ENCODE measurements around the gene CAND2.
"Not testable (repeated sequence)": the region's sequence is repeated elsewhere in the genome, so short reads cannot be mapped to it uniquely, and the experiment has no call there.

Gene CAND2

DNA sequence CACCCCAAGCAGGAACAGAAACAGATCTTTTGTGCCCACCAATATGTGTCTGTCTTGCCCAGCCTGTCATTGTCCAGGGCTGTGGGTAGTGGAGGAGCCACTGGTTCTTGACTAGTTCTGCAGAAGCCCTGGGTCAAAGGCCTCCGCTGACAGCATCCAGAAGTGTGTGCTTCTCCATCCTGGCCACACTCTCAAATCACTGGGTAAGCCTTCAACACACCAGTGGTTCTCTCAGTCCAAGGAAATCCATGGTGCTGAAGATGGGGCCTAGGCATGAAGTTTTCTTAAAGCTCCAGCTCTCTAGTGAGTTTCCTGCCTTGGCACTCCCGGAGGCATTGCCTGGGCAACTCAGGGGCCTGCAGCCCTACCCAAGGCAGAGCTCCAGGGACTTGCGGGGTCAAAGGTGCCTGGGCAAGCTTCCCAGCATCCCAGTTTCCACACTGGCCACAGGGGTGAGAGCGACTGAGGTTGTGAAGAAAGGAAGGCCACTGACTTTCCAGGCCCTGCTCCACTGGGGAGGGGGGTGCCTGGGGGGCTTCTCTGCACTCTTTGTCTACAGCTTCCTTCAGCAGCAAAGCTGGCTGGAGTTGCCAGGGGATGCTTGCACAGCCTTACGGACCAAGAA lies 82.8 kb downstream of the CAND2 start:
- DNase-seq (ENCODE audit: insufficient read length, low spot score), result no peak
- FAIRE-seq, result no peak
- TF ChIP-seq POLR2A (IDR thresholded peaks at IDR 0.05; ENCODE audit: low read depth, low read length), result no peak

- DNase-seq (ENCODE audit: insufficient read length, low spot score); FAIRE-seq: not testable (repeated sequence)
Measured at GRCh38 chr3:12881858-12882257, 85.4 kb downstream of the CAND2 start.

DNA sequence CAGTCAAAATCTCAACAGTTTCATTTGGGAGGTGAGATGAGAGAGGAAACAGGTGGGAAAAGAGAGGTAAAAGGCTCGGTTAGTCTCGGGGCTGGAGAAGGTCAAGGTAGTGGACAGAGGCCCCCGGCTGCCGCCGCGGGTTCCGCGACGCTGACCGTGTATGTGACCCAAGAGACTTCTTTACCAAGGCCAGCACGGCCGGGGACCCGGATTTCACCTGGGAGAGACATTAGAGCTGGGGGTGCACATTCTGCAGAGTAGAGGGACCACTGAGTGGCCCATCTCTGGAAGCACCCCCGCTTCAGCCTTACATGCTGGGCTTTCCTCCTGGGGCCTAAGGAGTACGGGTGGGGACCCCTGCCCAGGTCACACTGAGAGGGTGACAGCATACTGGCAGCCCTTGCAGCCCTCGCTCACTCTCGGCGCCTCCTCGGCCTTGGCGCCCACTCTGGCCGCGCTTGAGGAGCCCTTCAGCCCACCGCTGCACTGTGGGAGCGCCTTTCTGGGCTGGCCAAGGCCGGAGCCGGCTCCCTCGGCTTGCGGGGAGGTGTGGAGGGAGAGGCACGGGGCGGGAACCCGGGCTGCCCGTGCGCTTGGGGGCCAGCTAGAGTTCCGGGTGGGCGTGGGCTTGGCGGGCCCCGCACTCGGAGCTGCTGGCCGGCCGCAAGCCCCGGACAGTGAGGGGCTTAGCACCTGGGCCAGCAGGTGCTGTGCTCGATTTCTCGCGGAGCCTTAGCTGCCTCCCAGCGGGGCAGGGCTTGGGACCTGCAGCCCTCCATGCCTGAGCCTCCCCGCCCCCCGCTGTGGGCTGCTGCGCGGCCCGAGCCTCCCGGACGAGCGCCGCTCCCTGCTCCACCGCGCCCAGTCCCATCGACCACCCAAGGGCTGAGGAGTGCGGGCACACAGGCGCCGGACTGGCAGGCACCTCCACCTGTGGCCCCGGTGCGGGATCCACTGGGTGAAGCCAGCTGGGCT lies 86.1 kb downstream of the CAND2 start:
- DNase-seq (ENCODE audit: insufficient read length, low spot score) (no peak), FAIRE-seq (no peak)
- TF ChIP-seq POLR2A (IDR thresholded peaks at IDR 0.05; ENCODE audit: low read depth, low read length), result no peak

DNA sequence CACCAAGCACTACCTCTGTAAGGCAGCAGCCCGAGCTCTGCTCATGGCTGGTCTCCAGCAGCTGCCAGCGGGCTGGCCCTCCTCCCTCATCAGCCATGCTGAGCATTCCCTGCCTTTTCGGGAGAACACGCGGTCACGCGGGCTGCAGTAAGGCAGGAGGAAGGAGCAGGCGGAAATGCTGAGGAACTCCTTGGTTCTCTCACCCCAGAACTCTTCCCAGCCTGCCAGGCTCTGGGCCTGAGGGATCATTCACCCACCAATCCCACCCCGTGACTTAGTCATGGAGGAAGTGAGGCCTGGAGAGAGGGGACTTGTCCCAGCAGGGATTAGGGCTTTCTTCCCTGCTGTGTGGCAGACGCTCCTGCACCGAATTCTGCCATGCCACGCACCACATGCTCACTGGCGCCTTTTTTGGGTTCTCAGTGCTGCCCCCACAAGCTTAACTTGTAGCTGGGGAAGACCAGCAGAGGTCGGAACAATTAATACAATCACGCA lies 87.8 kb downstream of the CAND2 start:
- DNase-seq (ENCODE audit: insufficient read length, low spot score) (no peak), FAIRE-seq (no peak)
- no peak for TF ChIP-seq POLR2A (IDR thresholded peaks at IDR 0.05; ENCODE audit: low read depth, low read length)

Measured in H54 (cell line).